NCI-H510A (cell line): ENCODE measurements around the gene RIMS3.
"Not testable (repeated sequence)": the region's sequence is repeated elsewhere in the genome, so short reads cannot be mapped to it uniquely, and the experiment has no call there.

Source experiments
- DNase-seq: peaks from one replicate; lab custom pipeline; 2025; lab: John Stamatoyannopoulos, UW

Gene RIMS3

DNA sequence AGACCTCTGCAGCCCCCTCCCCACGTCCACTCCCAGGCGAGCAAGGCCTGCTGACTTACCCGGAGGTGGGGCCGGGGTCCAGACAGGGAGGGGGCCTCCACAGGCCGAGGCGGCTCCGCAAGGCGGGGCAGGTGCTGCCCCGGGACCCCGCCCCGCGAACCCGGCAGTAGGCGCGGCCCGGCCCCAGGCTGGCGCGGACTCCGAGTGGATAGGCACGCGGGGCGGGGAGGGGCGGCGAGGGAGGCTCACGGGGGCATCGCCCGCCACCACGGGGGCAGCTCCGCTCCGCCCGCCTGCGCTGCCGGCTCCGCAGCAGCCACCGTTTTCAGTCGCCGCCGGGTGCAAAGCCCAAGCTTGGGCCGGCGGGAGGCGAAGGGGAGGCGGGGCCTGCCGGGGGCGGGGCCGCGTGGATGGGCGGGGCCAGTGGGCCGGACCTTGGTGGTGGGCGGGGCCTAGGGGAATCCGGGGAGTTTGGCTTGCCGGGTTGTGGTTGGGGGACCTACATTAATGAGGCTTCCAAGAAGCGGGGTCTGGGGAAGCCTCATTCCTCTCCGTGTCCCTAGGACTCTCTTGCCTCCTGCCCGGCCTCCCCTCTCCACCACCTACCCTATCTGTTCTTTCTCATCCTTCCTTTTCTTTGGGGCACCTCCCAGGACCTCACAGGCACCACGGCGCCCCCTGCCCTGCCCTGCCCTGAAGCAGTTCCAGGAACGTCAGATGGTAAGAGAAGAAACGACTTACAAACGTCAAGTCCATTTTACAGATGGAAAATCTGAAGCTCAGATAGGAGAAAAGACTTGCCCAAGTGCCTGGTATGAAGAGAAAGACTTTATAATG is at the start of gene RIMS3:
TSS of gene RIMS3 (minus strand) at position 348 of the 837 bp plus-strand sequence. CDS start 23,757 bp downstream, outside the sequence.
- peak; percentile 70 for DNase-seq

- no peak for DNase-seq
These were observed 47.5 kb upstream of the RIMS3 start for GRCh38 chr1:40712997-40713396.

DNA sequence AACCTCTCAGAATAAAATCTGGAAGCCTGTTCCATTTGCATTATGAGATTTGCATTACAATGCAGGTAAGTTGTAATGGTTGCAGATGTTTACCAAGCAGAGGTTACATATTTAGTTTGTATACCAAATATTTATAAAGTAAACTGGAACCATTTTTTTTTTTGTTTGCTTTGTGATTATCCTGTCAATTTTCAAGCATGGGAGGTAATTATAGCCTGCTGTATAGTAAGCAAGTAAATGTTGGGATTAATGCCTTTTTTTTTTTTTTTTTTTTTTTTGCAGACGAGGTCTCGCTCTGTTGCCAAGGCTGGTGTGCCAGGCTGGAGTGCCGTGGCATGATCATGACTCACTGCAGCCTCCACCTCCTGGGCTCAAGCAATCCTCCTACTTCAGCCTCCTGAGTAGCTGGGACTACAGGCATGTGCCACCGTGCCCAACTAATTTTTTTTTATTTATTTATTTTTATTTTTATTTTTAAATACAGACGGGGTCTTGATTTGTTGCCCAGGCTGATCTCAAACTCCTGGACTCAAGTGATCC is 47.0 kb upstream of the RIMS3 start:
- DNase-seq = no peak

DNA sequence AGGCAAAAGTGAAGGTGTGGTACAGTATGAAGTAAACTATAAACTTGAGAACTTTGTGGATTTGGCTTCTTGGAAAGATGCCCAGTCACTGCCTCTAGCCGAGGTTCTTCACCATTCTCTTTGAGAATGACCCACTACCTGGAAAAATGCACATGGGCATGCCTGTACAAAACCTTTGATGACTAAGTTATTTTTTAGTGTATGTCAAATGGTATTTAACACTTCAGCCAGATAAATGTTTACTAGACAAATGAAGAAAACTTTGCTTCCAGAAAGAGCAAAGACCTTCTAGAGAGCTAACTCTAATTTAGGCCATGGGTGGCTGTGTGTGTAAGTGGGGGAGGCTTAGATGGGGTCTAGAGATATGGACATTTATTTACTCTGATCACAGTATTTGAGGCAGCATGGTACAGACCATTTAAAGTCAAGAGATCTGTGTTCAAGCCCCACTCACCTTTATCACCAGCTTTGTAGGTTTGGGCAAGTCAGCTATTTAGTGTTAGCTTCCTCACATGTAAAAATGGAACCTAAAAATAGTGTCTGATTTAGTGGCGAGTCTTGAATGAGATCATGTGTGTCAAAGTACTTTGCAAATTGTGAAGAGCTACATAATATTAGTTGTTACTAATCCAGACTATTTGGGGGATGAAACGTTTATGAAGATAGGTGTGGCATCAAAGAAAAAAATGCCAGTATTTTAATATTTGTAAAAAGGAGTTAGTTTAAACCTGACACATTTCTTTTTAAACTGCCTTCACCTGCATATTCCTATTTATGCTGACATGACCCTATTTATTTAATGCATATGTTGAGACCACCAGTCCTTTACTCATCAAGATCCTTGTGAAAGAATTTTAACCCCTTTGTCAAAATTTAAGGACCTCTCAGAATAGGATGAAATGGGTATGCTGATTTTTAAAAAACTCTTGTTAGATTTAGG is 46.3 kb upstream of the RIMS3 start:
- DNase-seq = no peak

GRCh38 chr1:40710581-40711315 is 45.3 kb upstream of the RIMS3 start:
- no peak for DNase-seq

- DNase-seq = no peak
These were observed 44.4 kb upstream of the RIMS3 start for GRCh38 chr1:40709802-40710278.

GRCh38 chr1:40709100-40709801 is 43.8 kb upstream of the RIMS3 start:
- DNase-seq = peak; percentile 97

DNA sequence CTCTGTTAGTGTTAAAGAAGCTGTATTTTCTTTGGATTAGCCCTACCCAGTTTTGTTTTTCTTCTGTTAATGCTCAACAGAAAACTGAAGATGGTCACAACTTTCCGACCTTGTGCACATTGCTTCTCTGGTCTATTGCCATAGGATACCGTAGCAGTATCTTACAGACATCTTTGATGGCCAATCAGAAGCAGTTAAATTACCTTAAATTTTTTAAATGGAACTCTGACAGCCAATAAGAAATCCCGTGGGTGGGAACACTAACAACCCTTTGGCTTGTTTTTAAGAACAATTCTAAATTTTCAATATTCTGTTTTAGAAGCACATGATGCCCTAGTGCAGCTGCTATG is 43.2 kb upstream of the RIMS3 start:
- DNase-seq = peak; percentile 94

- DNase-seq = no peak
These were observed 41.1 kb upstream of the RIMS3 start for GRCh38 chr1:40706626-40707025.

GRCh38 chr1:40704817-40705733 is 39.6 kb upstream of the RIMS3 start:
- DNase-seq = no peak

GRCh38 chr1:40703316-40703715 is 37.8 kb upstream of the RIMS3 start:
- no peak for DNase-seq

GRCh38 chr1:40702810-40703209 is 37.3 kb upstream of the RIMS3 start:
- not testable (repeated sequence) for DNase-seq

DNA sequence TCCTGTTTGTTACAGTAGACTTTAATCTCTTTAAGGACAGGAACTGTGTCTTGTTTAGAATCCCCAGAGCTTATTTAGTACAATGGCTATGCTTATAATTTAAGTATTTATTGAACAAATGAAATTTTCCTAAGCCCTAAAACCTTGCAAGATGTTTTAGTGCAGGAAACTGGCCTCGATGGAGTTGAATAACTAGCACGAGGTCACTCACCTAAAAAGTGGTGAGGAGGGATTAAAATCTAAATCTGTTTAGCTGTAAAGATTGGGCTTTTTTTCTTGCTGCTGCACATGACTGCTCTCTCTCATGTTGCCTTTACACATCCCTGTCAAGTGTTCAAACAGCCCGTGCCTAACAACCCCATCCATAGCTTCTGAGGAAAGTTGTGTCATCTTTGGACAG is 36.2 kb upstream of the RIMS3 start:
- DNase-seq = no peak

- no peak for DNase-seq
These were observed 34.3 kb upstream of the RIMS3 start for GRCh38 chr1:40699787-40700186.

- no peak for DNase-seq
These were observed 32.0 kb upstream of the RIMS3 start for GRCh38 chr1:40697436-40697835.

DNA sequence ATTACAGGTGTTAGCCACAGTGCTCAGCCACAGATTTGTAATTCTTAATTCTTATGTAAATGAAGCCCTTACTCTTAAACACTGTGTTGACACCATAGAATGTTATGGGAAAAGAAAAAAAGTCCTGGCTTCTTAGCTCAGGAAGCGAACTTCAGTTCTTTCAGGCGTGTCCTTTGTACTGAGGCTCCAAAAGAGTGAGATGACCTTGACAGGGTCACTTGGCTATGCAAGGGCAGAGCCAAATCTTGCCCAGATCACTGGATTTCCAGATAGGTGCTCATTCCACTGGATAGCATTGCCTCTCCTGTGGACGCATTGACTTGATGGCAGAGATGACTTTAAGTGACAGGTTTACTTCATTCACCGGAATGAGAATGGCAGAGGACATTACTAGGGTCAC is 30.8 kb upstream of the RIMS3 start:
- no peak for DNase-seq

DNA sequence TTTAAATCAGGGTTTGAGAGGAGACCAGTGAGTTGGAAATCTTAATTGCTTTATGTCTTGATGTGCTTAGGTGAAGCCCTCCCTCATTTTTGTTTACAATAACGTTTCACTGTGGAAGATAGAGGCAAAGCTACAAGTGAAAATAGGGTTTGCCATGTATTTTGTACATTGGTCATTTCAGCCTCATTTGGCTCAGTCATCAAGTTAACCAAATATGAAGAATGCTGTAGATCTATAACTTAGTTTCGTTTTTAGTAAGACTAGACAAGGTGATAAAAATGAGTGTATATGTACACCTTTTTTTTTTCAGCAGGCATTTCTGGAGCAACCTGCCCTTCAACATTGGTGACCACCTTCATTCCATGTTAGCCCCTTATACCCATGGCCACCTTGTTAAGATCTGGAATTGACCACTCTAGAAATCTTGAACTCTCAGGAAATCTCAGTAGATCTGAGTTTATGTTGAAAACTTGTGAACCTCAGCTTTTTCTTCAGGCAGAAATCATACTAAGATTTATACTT is 28.9 kb upstream of the RIMS3 start:
- no peak for DNase-seq

DNA sequence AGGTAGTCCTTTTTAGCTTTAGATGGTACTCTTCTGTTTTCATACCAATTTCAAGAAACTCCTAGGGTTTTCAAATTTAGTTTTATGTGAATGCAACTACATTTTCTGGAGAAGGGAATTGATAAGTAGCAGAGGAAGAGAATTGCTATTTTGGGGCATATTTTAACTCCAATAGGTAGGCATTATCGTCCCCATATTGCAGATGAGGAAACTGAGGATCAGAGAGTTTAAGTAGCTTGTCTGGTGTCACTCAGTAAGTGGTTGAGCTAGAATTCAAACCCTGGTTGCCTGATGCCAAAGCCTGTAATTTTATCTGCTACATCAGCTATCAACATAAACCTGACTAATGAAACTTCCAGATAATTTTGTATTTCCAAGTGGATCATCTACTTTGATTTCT is 27.9 kb upstream of the RIMS3 start:
- DNase-seq = no peak

DNA sequence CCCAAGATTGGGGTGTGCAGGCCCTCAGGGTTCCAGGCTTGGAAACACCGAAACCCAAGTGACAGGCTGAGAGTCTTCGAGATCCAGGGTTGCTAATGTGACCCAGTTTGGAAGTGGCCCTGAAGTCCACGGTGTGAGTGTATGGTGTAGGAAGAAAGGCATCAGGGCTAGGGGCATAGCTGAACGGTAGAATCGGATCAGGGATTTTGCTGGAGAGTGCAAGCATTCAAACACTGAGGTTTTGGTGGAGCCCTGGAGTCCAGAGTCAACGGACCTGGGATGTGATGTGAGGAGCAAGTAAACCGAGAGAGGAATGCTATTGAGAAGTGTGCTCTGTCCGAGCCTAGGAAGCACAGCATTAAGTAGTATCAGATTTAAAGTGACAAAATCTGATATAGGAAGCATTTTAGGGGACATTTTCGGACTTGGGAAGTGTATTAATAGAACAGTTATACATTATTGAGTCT is 27.0 kb upstream of the RIMS3 start:
- DNase-seq = no peak
